Stimulated activated CD4-positive, alpha-beta T cell treated with anti-CD3 and anti-CD28 coated beads, Interleukin-4, amount 100 ng/mL, for 48 hours (primary cell): ENCODE data around the gene SUSD6.

Source experiments
- DNase-seq, 2 donors: peaks; one replicate each; pipeline ENCODE4 v3.0.0-alpha.2; 2020; ENCODE audit warnings: low read depth in 2 of 2

The SUSD6 gene

GRCh38 chr14:69648480-69649451 lies 37.4 kb downstream of the SUSD6 start:
- DNase-seq: no peak

GRCh38 chr14:69650948-69651369 lies 39.6 kb downstream of the SUSD6 start:
- DNase-seq: no peak

GRCh38 chr14:69651664-69652063 lies 40.3 kb downstream of the SUSD6 start:
- DNase-seq: no peak

- no peak for DNase-seq
Observed at GRCh38 chr14:69652942-69653684, 41.7 kb downstream of the SUSD6 start.

- no peak for DNase-seq
Observed at GRCh38 chr14:69654116-69654515, 42.7 kb downstream of the SUSD6 start.

- DNase-seq: no peak
Observed at GRCh38 chr14:69657950-69658355, 46.6 kb downstream of the SUSD6 start.

- no peak for DNase-seq
Observed at GRCh38 chr14:69658664-69659261, 47.4 kb downstream of the SUSD6 start.

- DNase-seq: no peak
Observed at GRCh38 chr14:69660344-69661193, 49.2 kb downstream of the SUSD6 start.

- no peak for DNase-seq
Observed at GRCh38 chr14:69661194-69661537, 49.8 kb downstream of the SUSD6 start.

- DNase-seq: no peak
Observed at GRCh38 chr14:69662636-69663299, 51.4 kb downstream of the SUSD6 start.

GRCh38 chr14:69663300-69663643 lies 51.9 kb downstream of the SUSD6 start:
- DNase-seq: no peak

- no peak for DNase-seq
Observed at GRCh38 chr14:69664265-69664664, 52.9 kb downstream of the SUSD6 start.

- DNase-seq: no peak
Observed at GRCh38 chr14:69664865-69665526, 53.6 kb downstream of the SUSD6 start.

GRCh38 chr14:69665631-69666030 lies 54.2 kb downstream of the SUSD6 start:
- DNase-seq: no peak

GRCh38 chr14:69666112-69666511 lies 54.7 kb downstream of the SUSD6 start:
- DNase-seq: no peak

- DNase-seq: no peak
Observed at GRCh38 chr14:69666690-69667211, 55.4 kb downstream of the SUSD6 start.

- DNase-seq: no peak
Observed at GRCh38 chr14:69667938-69668335, 56.5 kb downstream of the SUSD6 start.

- DNase-seq: no peak
Observed at GRCh38 chr14:69669375-69669774, 58.0 kb downstream of the SUSD6 start.

GRCh38 chr14:69670093-69670492 lies 58.7 kb downstream of the SUSD6 start:
- DNase-seq: no peak

- no peak for DNase-seq
Observed at GRCh38 chr14:69671365-69672030, 60.1 kb downstream of the SUSD6 start.
